ENCODE measurements around the gene CCDC74B.
"Not testable (repeated sequence)": the region's sequence is repeated elsewhere in the genome, so short reads cannot be mapped to it uniquely, and the experiment has no call there.

DNA sequence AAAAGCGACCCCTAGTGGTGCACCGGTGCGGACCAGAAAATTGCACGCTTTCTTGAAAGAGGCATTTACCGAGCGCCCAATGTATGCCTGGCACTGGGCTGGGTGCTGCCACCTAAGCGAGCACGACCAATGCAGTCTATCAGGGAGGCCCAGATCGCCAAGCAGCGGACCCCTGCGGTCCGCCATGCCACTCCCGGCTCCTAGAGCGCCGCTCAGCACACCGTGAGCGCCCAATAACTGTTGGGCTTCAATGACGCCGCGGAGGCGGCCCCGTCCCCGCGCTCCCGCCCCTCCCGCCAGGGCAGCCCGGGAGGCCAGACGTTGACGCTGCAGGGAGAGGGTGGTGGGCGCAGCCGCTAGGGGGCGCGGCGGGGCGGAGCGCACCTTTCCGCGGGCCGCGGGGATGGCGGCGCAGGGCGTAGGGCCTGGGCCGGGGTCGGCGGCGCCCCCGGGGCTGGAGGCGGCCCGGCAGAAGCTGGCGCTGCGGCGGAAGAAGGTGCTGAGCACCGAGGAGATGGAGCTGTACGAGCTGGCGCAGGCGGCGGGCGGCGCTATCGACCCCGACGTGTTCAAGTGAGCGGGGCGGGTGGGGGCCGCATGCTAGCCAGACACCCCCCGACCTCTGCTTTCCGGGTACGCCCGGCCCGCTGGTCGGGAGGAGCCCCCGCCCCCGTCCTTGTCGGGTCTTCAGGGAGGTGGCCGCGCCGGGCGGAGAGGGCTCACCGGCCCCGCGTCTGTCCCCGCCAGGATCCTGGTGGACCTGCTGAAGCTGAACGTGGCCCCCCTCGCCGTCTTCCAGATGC, 37.2 kb upstream of the CCDC74B start, which contains the start of gene MZT2B:
- TF ChIP-seq YY1 (IDR thresholded peaks at IDR 0.05; ENCODE audit: low read depth) (peak; percentile 67; the same call in 1 of the 2 replicates), RAD21 (IDR thresholded peaks at IDR 0.05; ENCODE audit: low read depth) (peak; percentile 43; the same call in 1 of the 2 replicates)
- not testable (repeated sequence) for TF ChIP-seq TAF1 (IDR thresholded peaks at IDR 0.05; ENCODE audit: low read depth)

All from Ishikawa (cell line).